Fibroblast of villous mesenchyme (primary cell): ENCODE measurements around the gene LHX8. TPM values are rescaled to one million over a fixed set of nuclear protein-coding genes. Genes with fewer than 3 reads are reported as not detected.

Experiments used
- DNase-seq: peaks from one replicate; pipeline ENCODE4 v3.0.0-alpha.2; 2010; ENCODE audit warnings: low read depth
- H3K4me3 ChIP-seq: 2 replicates; pipeline ENCODE4 v1.5.1; 2011; ENCODE audit warnings: low read depth, mild to moderate bottlenecking, low read length
- CTCF ChIP-seq: IDR thresholded peaks from 2 replicates; pipeline ENCODE4 v1.5.1; 2012; ENCODE audit warnings: low read depth, mild to moderate bottlenecking, low read length; ENCODE audit not compliant: insufficient read depth
- total RNA-seq: library from RNA; depleted of rRNA; stranded (reverse); fragments of >200 nt; gene quantifications from 2 replicates; pipeline ENCODE4 v1.2.3, GENCODE V29; 2012

Gene LHX8
- total RNA-seq, 1 donor = under 0.01 TPM

- TF ChIP-seq CTCF = no peak
- no peak for DNase-seq
- H3K4me3 ChIP-seq = no peak overlapping the region
Measured at GRCh38 chr1:75159154-75159553, 25.0 kb downstream of the LHX8 start.

GRCh38 chr1:75165264-75165663 is 31.1 kb downstream of the LHX8 start:
- no peak overlapping the region for H3K4me3 ChIP-seq
- no peak for TF ChIP-seq CTCF
- DNase-seq = no peak

DNA sequence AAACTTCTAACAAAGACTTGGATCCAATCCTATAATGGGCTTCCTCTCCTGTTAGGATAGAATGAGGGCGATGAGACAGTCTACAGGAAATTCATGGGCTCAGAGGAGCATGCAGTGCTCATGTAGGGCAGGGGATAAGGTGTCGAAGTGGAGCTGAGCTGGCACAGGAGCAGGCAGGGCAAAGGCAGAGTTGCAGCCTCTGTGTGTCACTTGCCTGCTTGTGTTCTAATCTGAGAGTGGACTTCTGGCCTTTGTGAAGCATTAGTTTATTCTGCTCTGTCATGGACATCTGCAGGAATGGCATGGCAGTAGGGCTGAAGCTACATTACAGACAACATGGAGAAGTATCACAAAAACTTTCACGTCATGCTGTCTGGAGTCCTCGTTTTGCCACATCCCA is 32.6 kb downstream of the LHX8 start:
- no peak for DNase-seq
- no peak for TF ChIP-seq CTCF
- no peak overlapping the region for H3K4me3 ChIP-seq

GRCh38 chr1:75170011-75170410 is 35.8 kb downstream of the LHX8 start:
- TF ChIP-seq CTCF = no peak
- no peak for DNase-seq
- no peak overlapping the region for H3K4me3 ChIP-seq

- no peak for DNase-seq
- TF ChIP-seq CTCF = no peak
- no peak overlapping the region for H3K4me3 ChIP-seq
Measured at GRCh38 chr1:75170981-75171380, 36.8 kb downstream of the LHX8 start.

GRCh38 chr1:75171876-75172275 is 37.7 kb downstream of the LHX8 start:
- H3K4me3 ChIP-seq = no peak overlapping the region
- no peak for DNase-seq
- no peak for TF ChIP-seq CTCF

GRCh38 chr1:75172556-75172955 is 38.4 kb downstream of the LHX8 start:
- H3K4me3 ChIP-seq = no peak overlapping the region
- no peak for TF ChIP-seq CTCF
- no peak for DNase-seq
